B cell (primary cell): ENCODE data around the gene TBC1D22B.

ENCODE experiments used
- CTCF ChIP-seq: fragments of 200-600 bp; IDR thresholded peaks from one replicate; pipeline ENCODE4 v1.8.0; 2022; ENCODE audit warnings: antibody characterized with exemption, mild to moderate bottlenecking
- EZH2 ChIP-seq: IDR thresholded peaks from 2 replicates; pipeline ENCODE4 v1.6.1; 2012; ENCODE audit warnings: borderline replicate concordance, low read depth, mild to moderate bottlenecking, moderate library complexity, low read length; ENCODE audit not compliant: insufficient read depth, poor library complexity, severe bottlenecking

GRCh38 chr6:37315157-37315515 is 57.6 kb downstream of the TBC1D22B start:
- no peak for TF ChIP-seq CTCF
- no peak for TF ChIP-seq EZH2
